ENCODE results near the gene COL18A1.

COL18A1 gene

DNA sequence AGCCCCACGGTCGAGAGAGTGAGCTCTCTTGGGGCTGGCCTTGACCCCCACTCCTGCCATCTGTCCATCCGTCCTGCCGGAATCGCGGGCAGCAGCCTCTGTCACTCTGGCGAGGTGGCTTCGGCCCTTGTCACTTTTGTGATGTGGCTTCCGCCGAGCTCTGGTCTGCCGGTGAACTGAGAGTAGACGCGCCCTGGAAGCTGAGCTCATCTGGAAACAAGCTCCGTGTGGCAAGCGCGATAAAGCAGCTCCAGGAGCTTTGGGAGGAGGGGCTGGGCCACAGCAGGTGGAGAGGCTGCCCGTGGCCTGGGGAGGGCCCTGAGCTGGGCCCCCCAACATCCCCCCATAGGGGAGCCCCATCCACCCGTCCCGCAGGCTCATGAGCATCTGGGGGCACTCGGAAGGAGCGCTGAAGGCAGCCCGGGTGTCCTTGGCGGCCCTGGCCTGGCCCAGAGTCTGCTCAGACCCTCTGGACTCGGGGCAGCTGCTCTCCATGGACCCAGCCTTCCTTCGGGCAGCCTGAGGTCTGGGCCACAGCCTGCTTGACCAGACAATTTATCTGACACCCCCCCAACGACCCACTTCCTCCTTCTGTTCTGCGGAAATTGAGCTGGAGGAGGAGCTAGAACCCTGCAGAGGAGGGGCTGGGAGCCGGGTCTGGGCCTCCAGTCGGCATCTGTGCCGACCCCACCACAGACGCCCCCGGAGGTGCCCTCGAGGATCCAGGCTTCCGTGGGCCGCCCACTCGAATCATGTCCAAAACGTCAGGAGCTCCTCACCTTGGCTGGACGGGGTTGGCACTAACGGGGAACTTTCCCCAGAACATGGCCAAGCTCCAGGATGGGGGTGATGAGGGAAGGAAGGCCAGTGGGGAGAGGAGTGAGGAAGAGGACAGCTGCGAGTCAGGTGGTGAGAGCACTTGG is 78.2 kb downstream of the COL18A1 start:
- no peak for DNase-seq

DNA sequence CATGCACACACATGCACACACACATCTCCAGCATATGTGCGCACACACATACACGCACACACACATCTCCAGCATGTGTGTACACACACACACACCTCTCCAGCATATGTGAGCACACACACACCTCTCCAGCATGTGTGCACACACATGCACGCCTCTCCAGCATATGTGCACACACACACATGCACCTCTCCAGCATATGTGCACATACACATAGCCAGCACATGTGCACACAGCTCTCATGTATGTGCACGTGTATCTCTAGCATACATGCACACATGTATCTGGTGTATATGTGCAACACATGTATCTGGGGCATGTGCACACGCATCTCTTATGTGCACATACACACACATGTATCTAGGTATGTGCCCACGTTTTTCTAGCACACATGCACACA is 79.4 kb downstream of the COL18A1 start:
- DNase-seq, result no peak

DNA sequence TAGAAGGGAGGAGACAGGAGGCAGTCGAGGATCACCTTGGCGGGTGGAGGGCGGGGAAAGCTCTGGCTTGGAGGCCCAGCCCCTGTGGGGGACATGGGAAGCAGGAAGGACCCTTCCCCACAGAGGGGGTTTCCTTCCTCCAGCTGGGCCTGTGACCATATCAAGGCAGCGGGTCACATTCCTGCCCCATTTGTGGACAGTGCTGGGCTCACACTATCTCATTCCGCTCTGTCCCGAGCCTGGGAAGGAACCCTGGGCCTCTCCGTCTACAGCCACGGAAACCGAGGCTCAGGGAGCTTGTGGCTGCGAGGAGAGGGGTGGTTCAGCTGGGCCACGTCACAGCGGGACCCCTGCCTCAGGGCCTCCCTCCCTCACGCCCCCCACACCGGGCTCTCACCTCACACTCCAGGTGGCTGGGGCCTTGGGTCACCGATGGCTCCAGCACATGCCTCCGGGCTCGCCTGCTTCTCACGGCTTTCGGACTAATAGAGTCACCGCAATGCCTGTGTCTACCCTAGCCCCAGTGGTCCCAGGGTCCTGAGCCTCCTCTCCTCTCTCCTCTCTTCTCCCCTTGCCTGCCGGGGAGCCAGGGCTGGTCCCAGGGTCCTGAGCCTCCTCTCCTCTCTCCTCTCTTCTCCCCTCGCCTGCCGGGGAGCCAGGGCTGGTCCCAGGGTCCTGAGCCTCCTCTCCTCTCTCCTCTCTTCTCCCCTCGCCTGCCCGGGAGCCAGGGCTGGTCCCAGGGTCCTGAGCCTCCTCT is 80.9 kb downstream of the COL18A1 start:
- no peak for DNase-seq

DNA sequence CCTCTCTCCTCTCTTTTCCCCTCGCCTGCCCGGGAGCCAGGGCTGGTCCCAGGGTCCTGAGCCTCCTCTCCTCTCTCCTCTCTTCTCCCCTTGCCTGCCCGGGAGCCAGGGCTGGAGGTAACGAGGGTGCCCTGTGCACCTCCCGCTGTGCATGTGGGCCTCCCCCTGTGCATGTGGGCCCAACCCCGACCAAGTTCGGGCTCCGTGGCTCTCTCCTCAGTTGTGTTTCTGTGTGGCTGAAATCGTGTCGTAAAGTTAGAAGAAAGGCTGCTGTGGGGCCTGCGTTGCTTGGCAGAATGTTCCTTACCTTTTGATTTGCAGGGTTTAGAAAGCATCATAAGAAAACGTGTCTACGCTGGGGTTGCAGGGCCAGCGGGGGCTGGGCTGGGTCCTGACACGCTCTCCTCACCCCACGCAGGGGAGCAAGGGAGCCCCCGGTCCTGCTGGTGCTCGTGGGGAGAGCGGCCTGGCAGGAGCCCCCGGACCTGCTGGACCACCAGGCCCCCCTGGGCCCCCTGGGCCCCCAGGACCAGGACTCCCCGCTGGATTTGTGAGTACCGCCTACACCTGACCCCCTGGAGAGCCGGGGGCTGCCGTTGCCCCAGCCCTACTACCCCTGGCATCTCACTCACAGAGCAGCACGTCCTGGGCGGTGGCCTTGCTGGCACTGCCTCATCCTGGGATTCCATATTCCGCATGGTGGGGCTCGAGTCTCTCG is 81.6 kb downstream of the COL18A1 start:
- no peak for DNase-seq

DNA sequence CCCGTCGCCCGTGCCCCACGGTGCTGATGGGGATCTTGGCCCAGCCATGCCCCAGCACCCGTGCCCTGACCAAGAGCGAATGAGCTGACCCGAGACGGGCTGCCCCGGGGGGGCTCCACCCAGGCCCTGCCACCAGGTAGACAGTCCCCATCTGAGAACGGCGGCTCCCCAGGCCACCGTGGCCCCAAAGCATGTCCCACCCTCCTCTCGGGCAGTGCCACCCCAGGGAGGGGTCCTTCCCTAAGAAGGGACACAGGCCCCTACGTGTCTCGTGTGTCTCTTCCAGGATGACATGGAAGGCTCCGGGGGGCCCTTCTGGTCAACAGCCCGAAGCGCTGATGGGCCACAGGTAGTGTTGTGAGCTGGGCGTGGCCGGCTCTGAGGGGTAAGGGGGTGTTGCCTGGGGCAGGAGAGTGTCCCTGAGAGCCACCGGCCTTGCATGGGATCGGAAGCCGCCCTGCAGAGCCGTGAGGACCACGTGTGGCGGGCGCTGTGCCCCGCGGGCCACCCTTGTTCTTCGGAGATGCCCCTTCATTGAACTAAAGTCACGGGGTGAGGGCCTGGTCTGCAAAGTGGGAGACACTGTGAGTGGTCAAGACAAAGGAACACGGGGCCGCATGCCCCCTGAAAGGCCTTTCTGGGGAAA is 82.3 kb downstream of the COL18A1 start:
- DNase-seq, result no peak

DNA sequence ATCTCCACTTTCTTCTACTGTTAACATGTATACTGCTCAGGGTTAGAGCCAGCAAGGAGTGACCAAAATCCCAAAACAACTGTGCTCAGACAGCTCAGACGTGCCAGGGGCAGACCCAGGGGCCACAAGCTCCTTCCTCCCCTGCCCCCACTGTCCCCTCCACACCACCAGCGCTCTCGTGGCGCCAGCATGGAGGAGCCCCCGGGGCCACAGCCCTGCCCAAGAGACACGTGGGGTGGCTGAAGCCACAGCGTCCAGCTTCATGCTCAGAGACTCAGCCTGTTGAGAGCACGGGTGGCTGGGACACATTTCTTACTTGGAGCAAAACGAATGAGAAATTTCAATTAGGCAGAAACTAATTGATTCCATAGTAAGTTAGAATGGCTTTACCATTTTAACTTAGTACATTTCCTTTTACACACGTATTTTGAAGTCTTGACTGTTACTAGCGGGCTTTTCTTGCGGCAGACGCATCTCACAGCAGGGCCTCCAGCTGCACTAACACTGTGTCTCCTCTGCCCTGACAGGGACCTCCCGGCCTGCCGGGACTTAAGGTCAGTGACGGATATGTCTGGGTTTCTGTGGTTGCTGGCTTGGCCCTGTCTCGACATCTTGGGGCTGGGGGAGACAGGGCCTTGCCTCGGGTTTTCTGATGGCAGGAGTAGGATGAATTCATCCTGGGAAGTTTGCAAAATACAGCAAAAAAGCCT is 83.1 kb downstream of the COL18A1 start:
- DNase-seq, result no peak

DNA sequence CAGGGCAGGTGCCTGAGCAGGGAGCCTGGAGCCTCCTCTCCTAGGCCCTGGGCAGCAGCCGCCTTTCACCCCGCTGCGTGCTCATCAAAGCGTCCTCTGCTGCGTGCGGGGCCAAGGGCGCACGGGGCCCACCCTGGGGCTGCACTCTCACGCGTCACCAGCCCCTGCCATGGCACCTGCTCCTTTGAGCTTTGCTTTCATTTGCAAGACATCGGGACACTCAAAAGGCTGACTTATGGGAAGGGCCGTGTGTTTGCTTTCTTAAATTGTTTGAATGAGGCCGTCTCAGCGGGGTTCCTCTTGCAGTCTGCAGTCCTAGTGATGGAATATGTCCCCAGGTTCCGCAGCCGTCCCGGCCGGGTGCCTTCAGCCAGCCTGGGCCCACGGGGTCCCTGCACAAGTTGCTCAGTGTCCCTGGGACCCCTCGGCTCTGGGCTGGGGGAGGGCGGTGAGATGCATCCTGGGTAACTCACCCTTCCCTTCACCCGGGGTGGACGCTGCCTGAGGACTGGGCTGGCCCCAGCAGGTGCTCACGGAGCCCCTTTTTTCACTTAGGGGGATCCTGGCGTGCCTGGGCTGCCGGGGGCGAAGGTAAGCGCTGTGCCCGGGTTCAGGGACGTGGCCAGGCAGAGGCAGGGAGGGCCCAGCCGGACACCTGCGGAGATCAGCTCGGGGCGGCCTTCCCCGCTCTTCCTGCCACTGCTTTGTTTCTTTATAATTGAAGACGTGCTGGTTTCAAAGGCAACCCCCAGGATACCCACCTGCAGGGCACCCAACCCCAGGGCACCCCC is 84.2 kb downstream of the COL18A1 start:
- no peak for DNase-seq

DNA sequence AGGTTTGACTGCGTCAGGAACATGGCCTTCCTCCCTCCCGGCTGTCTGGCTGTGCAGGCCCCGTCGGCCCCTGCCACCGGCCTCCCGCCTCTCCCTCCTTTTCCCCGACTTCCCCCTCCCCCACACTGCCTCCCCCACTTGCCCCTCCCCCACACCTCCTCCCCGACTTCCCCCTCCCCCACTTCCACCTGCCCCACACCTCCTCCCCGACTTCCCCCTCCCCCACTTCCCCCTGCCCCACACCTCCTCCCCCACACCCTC is 84.7 kb downstream of the COL18A1 start:
- DNase-seq, result no peak

DNA sequence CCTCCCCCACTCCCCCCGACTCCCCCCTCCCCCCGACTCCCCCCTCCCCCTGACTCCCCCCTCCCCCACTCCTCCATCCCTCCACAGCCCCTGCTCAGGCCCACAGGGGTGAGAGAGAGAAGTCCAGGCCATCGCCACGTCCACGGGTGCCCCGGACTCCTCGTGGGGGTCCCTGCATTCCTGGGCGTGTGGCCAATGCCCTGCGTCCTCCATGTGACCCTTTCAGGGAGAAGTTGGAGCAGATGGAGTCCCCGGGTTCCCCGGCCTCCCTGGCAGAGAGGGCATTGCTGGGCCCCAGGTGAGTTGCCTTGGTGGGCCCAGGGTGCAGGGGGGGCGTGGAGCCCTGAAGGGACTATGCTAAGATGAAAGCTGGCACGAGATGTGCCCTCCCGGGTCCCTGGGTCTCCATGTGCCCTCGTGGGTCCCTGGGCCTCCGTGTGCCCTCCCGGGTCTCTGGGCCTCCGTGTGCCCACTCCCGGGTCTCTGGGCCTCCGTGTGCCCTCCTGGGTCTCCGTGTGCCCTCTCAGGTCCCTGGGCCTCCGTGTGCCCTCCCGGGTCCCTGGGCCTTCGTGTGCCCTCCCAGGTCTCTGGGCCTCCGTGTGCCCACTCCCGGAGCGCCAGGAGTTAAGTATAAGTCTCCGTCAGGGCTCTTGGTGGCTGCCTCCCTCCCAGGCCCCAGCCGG is 85.2 kb downstream of the COL18A1 start:
- DNase-seq, result no peak

DNA sequence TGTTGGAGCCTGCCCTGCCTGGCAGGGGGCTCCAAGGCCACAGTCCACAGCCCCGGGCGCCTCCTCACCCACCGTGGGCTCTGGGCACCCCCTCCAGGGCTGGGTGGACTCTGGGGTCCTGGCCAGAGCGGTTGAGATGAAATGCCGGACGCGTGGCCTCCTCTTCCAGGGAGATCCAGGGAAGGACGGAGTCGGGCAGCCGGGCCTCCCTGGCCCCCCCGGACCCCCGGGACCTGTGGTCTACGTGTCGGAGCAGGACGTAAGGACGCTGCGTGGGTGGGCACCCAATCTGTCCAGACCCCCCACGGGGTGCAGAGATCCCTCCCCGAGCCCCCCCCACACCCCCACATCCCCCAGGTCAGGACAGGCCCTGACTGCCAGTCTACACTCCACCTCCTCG is 86.1 kb downstream of the COL18A1 start:
- DNase-seq, result no peak

DNA sequence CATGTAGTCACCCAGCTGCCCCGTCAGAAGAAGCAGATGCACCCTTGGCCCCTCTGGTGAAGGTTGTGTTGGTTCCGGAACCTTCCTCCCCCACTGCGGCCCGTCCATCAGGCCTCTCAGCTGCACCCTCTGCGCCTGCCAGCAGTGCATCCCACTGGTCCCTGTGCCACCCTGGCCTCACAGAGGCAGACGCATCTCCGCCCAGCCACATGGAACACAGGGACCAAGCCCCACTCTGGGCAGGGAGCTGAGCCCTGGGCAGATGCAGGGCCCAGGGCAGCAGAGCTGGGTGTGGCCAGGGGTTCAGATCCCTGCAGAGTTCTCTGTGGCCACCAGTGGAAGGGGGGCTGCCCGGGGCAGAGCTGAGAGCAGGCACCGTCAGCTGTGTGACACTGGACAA is 86.7 kb downstream of the COL18A1 start:
- no peak for DNase-seq

DNA sequence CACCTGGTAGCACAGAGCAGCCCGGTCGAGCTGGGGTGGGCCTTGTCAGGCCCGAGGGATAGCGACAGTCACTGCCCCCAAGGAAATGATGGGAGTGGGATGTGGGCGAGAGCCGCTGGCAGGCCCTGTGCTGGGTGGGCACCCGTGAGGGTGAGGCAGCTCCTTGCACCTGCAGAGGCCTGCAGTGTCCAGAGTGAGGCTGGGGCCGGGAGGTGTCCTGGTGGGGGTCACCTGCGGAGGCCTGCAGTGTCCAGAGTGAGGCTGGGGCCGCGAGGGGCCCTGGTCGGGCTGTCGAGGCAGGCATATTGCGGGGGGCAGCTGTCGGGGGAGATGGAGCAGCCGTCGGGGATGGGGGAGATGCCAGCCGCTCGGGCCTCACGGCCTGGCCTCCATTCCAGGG is 87.8 kb downstream of the COL18A1 start:
- no peak for DNase-seq

DNA sequence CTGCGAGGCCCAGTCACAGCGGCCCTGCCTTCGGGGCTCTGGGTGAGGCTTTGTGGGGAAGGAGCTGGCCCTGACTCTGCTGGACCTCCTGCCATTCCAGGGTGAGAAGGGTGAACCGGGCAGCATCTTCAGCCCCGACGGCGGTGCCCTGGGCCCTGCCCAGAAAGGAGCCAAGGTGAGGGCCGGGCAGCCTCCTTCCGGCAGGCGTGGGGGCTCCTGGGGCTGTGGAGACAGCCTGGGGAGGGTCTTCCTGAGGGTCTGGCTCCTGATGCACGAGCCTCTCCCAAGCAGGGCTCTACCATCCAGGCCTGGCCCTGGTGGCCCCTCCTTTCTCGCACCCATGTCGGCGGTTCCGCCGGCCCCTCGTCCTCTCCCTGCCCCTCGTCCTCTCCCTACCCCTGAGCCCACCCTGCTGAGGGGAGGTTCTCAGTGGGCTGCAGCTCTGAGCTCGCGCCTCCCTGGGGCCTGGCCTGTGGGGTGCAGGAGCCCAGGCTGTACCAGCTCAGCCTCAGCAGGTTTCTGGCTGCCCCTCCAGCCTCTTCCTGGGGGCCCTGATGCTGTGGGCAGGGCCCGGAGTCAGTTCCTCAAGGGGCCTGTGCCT is 88.5 kb downstream of the COL18A1 start:
- DNase-seq, result no peak

DNA sequence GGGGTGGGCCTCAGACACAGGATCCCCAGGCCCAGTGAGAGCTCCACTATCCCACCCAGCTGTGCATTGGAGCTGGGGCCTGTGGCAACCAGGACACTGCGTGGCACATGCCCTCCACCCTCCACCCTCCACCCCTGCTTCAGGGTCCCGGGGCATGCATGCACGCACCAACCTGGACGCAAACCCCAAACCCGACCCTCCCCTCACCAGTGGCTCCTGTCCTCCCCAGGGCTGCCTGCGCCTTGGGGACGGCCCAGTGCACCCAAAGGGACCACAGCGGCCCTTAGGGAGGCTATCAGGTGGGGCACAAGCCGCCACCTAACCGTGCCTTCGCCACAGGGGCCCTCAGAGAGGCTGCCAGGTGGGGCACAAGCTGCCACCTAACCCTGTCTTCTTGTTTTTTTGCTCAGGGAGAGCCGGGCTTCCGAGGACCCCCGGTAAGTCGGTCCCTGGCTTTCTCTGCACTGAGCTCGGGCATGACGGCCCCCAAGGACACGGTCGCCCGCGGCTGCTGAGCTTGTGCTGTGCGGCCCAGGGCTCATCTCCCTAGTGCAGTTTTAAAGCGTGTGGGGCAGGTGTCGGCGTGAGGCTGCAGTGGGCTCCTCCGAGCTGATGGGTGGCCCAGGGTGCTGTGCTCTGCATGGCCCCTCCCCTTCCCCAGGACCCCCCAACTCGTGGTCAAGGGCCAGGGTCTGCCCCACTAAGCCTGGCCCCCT is 89.3 kb downstream of the COL18A1 start:
- DNase-seq, result no peak

DNA sequence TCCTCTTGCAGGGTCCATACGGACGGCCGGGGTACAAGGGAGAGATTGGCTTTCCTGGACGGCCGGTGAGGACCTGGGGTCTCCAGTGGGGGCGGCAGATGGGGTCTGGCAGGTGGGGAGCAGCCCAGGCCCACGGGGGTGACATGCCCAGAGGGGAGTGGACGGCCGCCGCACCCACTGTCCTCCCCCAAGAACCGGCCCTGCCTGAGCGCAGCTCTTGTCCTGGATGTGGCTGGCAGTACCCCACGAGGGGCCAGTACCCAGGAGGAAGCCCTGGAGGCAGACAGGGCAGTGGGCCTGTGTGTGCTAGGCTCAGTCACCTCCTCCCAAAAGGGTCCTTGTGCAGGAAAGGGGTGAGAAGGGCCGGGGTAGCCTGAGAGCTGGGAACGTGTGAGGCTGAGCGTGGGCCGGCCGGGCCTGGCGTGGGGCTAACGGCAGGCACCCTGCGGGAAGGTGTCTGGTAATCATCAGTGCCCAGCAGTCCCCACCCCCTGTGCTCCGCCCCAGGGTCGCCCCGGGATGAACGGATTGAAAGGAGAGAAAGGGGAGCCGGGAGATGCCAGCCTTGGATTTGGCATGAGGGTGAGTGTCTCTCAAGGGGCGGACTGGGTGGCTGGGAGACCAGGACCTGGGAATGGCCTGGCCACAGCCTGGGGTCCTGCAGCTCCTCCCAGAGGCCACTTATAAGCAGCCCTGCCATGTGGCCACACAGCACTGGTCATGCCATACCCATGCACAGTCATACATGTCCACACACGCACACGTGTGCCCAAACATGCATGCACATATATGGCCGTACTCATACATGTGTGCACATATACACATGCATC is 90.1 kb downstream of the COL18A1 start:
- DNase-seq, result no peak

DNA sequence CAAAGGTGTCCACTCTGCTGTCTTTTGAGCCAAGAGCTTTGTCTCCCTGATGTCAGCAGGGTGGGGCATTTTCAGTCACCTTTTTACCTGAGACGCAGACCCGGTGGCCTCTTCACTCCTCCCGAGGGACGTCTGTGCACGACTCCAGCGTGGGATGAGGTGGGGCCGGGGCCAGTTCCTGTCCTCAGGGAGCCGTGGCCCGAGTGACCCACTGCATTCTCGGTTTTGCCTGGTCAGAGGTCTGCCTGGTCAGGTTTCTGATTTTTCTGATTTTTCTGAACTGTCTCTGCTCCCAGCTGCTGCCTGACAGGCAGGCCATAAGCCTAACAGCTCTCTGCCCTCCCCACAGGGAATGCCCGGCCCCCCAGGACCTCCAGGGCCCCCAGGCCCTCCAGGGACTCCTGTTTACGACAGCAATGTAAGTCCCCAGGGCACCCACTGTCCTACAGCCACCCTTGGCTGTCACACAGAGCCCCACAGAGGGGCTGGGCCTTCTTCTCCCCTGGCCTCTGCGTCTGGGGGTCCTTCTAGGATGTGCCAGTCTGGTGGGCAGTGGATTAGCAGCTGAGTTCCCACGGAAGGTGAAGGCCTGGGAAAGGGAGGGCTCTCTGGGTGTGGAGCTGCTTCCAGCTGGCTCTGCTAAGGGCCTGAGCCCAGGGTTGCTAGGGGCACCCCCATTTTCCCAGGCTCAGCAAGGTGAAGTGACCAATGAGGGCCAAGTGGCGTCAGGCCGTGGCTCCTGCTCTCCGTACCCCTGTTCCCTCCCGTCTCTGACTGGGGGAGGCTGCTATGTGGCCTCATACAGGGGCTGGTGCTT is 91.4 kb downstream of the COL18A1 start:
- no peak for DNase-seq

DNA sequence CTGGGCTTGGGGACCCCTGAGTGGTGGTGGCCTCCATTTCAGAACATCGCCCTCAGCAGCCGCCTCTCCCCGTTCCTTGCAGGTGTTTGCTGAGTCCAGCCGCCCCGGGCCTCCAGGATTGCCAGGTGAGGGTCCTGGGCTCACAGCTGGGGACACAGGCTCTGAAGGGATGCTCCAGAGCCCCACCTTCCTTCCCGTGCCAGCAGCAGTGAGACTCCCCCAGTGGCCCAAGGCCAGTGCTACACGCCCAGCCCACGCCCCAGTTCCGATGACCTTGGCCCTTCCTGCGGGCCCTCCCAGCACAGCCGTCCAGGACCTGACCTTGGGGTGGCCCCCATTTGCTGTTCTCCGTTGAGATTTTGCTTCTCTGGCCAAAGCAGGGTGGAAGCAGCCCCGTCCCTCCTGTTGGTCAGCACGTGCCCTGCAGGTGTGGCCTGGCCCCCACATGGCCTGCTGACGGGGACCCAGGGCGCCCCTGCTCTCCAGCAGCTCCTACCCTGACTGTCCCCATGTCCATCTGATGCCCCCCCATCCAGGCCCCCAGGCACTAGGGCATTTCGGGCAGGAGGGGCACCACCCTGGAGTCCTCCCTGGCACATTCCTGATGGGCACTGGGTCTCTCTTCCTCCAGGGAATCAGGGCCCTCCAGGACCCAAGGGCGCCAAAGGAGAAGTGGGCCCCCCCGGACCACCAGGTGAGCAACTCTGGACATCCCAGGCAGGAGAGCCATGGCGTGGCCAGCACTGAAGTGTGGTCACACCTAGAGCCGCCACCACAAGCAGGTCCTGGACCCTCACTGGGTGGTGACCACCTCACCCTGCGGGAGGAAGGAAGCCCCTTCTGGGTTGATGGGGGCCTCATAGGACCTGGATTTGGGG is 92.2 kb downstream of the COL18A1 start:
- no peak for DNase-seq
